Vagina (tissue), 2 donors: ENCODE results near the gene ANGPTL4. TPM values are rescaled to one million over a fixed set of nuclear protein-coding genes. Genes with fewer than 3 reads are reported as not detected.
A peak's percentile ranks its signal among the peaks of the same experiment; 100 is the strongest.
"Not testable (repeated sequence)": the region's sequence is repeated elsewhere in the genome, so short reads cannot be mapped to it uniquely, and the experiment has no call there.

Experiments
- DNase-seq, 2 donors: peaks; one replicate each; pipeline ENCODE4 v3.0.0-alpha.2; 2017; ENCODE audit errors: extremely low spot score in 2 of 2
- H3K27ac ChIP-seq: fragments of 200-600 bp; sonication (generic); one replicate; pipeline ENCODE4 v1.5.1; 2019
- H3K27me3 ChIP-seq: fragments of 200-600 bp; sonication (generic); one replicate; pipeline ENCODE4 v1.5.1; 2019
- H3K36me3 ChIP-seq, 2 donors: fragments of 200-600 bp; sonication (generic); one replicate each; pipeline ENCODE4 v1.5.1; 2017 to 2019
- H3K4me1 ChIP-seq: fragments of 200-600 bp; sonication (generic); one replicate; pipeline ENCODE4 v1.5.1; 2019
- H3K4me3 ChIP-seq, 2 donors: fragments of 200-600 bp; sonication (generic); 1 replicate in 1 of 2; 2 replicates in 1 of 2; pipeline ENCODE4 v1.5.1; 2016 to 2019
- H3K9me3 ChIP-seq: fragments of 200-600 bp; sonication (generic); one replicate; pipeline ENCODE4 v1.5.1; 2019
- POLR2A ChIP-seq, 2 donors: fragments of 450-650 bp; IDR thresholded peaks; one replicate each; pipeline ENCODE4 v1.6.1; 2017; ENCODE audit warnings: antibody characterized with exemption in 2 of 2, mild to moderate bottlenecking in 2 of 2, moderate library complexity in 2 of 2
- POLR2AphosphoS5 ChIP-seq, 2 donors: sonication (generic); formaldehyde crosslinking; IDR thresholded peaks; one replicate each; pipeline ENCODE4 v1.9.0; 2017; ENCODE audit warnings: antibody characterized with exemption in 2 of 2, mild to moderate bottlenecking in 2 of 2, low read depth in 1 of 2; ENCODE audit not compliant: insufficient read depth in 1 of 2
- intact Hi-C: fragments of 100-400 bp; cut with DNase I; formaldehyde crosslinking; loops from one replicate; pipeline ENCODE4 v1.15.1; 2023
- total RNA-seq: library from RNA; depleted of rRNA; stranded (reverse); fragments of >200 nt; gene quantifications from one replicate; pipeline ENCODE4 v1.2.3, GENCODE V29; 2016
- TF ChIP-seq, protein P1 (sequence below), 3 experiments: fragments of 450-650 bp in 2 of 3; fragments of 200-600 bp in 1 of 3; sonication (generic) in 1 of 3; IDR thresholded peaks; one replicate each; pipeline ENCODE4 v1.5.1; 2017 to 2019; ENCODE audit warnings: antibody characterized with exemption in 3 of 3, mild to moderate bottlenecking in 2 of 3, moderate library complexity in 2 of 3

ANGPTL4 gene
- total RNA-seq, 1 donor from 2014 or later: 92.8 TPM

DNA sequence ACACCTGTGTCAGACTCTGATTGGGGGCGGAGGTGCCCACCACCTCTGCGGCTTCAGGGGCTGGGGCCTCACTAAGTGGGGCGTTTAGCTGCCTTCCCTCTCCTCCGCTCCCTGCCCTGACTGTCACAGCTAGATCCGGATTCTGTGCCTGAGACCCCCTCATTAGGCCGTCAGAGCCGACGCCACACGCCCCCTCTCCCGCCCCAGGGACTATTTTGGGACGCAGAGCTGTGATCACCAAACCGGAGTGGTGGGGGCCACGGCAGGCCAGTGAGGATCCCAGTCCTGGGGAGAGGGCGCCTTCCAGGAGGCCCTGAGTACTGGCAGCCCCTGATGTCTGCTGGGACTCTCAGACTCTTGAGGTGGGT lies 21.7 kb upstream of the ANGPTL4 start:
- H3K4me1 ChIP-seq: peaks cover 19% of the 10 kb centered on the region
- TF ChIP-seq, protein P1, sequence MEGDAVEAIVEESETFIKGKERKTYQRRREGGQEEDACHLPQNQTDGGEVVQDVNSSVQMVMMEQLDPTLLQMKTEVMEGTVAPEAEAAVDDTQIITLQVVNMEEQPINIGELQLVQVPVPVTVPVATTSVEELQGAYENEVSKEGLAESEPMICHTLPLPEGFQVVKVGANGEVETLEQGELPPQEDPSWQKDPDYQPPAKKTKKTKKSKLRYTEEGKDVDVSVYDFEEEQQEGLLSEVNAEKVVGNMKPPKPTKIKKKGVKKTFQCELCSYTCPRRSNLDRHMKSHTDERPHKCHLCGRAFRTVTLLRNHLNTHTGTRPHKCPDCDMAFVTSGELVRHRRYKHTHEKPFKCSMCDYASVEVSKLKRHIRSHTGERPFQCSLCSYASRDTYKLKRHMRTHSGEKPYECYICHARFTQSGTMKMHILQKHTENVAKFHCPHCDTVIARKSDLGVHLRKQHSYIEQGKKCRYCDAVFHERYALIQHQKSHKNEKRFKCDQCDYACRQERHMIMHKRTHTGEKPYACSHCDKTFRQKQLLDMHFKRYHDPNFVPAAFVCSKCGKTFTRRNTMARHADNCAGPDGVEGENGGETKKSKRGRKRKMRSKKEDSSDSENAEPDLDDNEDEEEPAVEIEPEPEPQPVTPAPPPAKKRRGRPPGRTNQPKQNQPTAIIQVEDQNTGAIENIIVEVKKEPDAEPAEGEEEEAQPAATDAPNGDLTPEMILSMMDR (IDR thresholded peaks at IDR 0.05): no peak
- no peak for TF ChIP-seq POLR2A (IDR thresholded peaks at IDR 0.05)
- no peak for TF ChIP-seq POLR2AphosphoS5 (IDR thresholded peaks at IDR 0.05; ENCODE audit: insufficient read depth in 1 of 2, low read depth in 1 of 2)
- intact Hi-C loops: no loop called here
- no peaks in the 10 kb centered on the region for H3K9me3 ChIP-seq
- H3K27ac ChIP-seq: peak overlapping the region; percentile 82
- DNase-seq: no peak
- H3K36me3 ChIP-seq: no peaks in the 10 kb centered on the region
- H3K27me3 ChIP-seq: peaks cover 6% of the 10 kb centered on the region
- peak overlapping the region; percentile 53 to 60 for H3K4me3 ChIP-seq

DNA sequence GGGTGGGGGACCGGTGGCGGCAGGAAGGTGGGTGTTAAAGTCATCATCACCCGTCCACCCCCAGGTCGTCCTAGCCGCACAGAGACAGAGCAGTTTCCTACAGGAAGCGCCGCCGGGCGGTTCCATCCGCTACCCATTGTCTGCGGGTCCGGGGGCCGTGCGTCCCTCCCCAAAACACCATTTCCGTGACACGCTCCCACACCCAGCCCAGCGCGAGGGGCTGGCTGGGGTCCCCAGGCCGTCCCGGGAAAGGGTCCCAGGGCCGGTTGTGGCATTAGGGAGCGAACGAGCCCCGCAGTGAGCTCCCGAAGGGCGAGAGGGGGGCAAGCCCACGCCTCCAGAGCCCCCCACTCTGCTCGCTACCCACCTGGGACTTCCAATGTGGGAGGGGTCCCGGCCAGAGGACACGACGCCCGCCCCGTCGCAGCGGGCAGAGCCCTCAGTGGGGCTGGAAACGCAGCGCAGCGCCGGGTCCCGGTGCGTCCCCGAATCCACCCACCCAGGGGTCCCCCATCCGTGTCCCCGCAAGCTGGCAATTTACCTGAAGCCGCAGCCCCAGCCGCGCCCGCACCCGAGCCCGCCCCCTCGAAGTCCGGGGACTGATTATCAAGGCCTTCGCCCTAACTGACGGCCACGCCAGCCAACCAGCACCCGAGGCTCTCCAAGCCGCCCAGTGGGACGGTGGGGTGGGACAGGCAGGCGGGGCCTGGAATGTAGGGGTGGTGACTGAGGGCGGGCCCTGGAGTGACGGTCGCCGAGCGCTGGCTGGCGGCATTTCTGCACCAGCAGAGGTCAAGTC lies 21.1 kb upstream of the ANGPTL4 start, which contains the start of gene KANK3:
Gene KANK3 (minus strand): TSS at position 579 of the 799 bp plus-strand sequence. CDS start 5,434 bp downstream, outside the sequence.
- intact Hi-C loops: no loop called here
- Histone ChIP-seq H3K4me3 (peak within 1 kb of the TSS; percentile 53 to 60), H3K9me3 (no peaks in the 10 kb centered on the region), H3K27ac (peak within 1 kb of the TSS; percentile 82), H3K27me3 (peaks cover 6% of the 10 kb centered on the region), H3K36me3 (no peaks in the 10 kb centered on the region), H3K4me1 (peaks cover 19% of the 10 kb centered on the region)
- DNase-seq: no peak
- TF ChIP-seq POLR2A (IDR thresholded peaks at IDR 0.05) (no peak), POLR2AphosphoS5 (IDR thresholded peaks at IDR 0.05; ENCODE audit: insufficient read depth in 1 of 2, low read depth in 1 of 2) (peak; percentile 58 to 87)

DNA sequence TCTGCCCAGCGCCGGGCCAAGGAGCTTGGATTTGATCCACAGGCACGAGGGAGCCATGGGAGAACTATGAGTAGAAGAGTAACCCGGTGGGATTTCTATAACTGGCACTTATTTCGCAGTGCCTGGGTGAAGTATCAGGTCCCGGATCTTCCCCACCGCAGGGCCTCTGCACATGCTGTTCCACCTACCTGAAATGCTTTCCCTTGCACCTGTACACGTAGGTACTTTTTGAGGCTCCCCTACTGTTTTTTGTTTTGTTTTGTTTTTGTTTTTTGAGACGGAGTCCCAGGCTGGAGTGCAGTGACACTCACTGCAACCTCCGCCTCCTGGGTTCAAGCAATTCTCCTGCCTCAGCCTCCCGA lies 20.5 kb upstream of the ANGPTL4 start:
- intact Hi-C loops: no loop called here
- Histone ChIP-seq H3K27me3 (peaks cover 6% of the 10 kb centered on the region), H3K27ac (no peak overlapping the region)

DNA sequence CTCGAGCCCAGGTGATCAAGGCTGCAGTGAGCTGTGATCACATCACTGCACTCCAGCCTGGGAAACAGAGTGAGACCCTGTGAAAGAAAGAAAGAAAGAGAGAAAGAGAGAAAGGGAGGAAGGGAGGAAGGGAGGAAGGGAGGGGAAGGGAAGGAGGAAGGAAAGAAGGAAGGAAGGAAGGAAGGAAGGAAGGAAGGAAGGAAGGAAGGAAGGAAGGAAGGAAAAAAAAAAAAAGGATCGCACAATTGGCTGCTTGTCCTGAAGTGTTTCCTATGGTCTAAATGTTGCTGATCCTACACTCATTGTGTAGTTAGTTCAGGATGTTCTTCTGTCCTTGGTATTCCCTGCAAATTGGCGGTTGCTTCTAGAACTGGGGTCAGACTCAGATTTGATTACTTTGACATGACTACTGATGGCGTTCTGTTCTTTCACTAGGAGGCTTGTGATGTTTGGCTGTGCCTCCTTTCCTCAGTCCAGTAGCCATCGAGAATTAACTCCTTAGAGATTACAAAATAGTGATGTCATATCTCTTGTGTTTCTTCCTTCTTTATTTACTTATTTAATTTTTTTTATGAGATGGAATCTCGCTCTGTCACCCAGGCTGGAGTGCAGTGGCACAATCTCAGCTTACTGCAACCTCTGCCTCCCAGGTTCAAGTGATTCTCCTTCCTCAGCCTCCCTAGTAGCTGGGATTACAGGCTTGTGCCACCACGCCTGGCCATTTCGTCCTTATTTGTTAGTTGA lies 14.2 kb upstream of the ANGPTL4 start:
- intact Hi-C loops: loop anchor here (2.0 to 10.0 kb wide), 2 partner anchors 97 to 155 kb away; partner anchors contain the start of gene PRAM1
- not testable (repeated sequence) for H3K27me3 ChIP-seq, H3K27ac ChIP-seq

More for the DNA sequence above, 20.5 kb upstream of the ANGPTL4 start:
- TF ChIP-seq POLR2A (IDR thresholded peaks at IDR 0.05): no peak
- no peak for DNase-seq
- Histone ChIP-seq H3K4me3 (peak overlapping the region; percentile 53 to 60), H3K9me3 (no peaks in the 10 kb centered on the region), H3K36me3 (no peaks in the 10 kb centered on the region), H3K4me1 (peaks cover 19% of the 10 kb centered on the region)

DNA sequence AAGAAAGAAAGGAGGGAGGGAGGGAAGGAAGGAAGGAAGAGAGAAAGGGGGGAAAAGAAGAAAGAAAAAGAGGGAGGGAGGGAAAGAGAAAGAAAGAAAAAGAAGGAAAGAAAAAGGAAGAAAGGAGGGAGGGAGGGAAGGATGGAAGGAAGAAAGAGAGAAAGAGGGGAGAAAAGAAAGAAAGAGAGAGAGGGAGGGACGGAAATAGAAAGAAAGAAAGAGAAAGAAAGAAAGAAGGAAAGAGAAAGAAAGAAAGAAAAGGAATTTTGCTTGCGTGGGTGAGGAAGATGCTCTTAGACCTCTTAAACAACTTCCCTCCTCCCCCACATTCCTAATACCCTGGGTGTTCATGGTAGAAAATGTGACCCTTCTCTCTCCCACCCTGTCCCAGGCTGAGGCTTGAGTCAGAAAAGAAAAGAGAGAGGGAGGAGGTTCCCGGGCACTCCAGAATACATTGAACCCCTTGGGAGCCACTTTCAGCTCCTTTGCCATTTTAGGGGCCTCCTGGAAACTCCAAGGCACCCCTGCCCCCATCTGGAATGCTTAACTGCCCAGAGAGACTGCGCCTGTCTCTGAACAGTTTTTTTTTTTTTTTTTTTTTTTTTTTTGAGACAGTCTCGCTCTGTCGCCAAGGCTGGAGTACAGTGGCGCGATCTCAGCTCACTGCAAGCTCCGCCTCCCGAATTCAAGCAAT lies 11.7 kb upstream of the ANGPTL4 start:
- no peaks in the 10 kb centered on the region for H3K36me3 ChIP-seq
- H3K27ac ChIP-seq: no peak overlapping the region
- no peaks in the 10 kb centered on the region for H3K27me3 ChIP-seq
- no peak for DNase-seq
- intact Hi-C loops: loop anchor here (10.0 kb wide), 1 partner anchor 153 kb away; the partner anchor contains the start of gene PRAM1
- H3K9me3 ChIP-seq: no peaks in the 10 kb centered on the region
- H3K4me1 ChIP-seq: peaks cover 9% of the 10 kb centered on the region
- peak overlapping the region in 1 of 2 donors; percentile 16 for H3K4me3 ChIP-seq
- TF ChIP-seq, protein P1 (IDR thresholded peaks at IDR 0.05): no peak
- no peak for TF ChIP-seq POLR2A (IDR thresholded peaks at IDR 0.05)
- no peak for TF ChIP-seq POLR2AphosphoS5 (IDR thresholded peaks at IDR 0.05; ENCODE audit: insufficient read depth in 1 of 2, low read depth in 1 of 2)

More for the DNA sequence above, 14.2 kb upstream of the ANGPTL4 start:
- H3K36me3 ChIP-seq, H3K4me1 ChIP-seq, DNase-seq, H3K4me3 ChIP-seq, H3K9me3 ChIP-seq: not testable (repeated sequence)

DNA sequence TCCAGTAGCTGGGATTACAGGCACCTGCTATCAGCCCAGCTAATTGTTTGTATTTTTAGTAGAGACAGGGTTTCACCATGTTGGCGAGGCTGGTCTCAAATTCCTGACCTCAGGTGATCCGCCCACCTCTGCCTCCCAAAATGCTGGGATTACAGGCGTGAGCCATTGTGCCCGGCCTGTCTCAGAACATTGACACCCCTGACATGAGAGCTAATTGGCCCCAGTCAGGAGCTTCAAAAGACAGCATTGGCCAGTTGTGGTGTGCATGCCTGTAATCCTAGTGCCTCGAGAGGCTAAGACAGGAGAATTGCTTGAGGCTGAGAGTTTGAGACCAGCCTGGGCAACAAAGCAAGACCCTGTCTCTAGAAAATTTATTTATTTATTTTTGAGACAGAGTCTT lies 11.1 kb upstream of the ANGPTL4 start:
- H3K4me1 ChIP-seq, H3K27me3 ChIP-seq, DNase-seq, H3K36me3 ChIP-seq, H3K4me3 ChIP-seq, H3K9me3 ChIP-seq, H3K27ac ChIP-seq: not testable (repeated sequence)
- intact Hi-C loops: loop anchor here (10.0 kb wide), 1 partner anchor 152 kb away; the partner anchor contains the start of gene PRAM1
